Measurements from ENCODE around the gene ZFAND6.
"Not testable (repeated sequence)": the region's sequence is repeated elsewhere in the genome, so short reads cannot be mapped to it uniquely, and the experiment has no call there.

Gene ZFAND6

GRCh38 chr15:80058851-80059785, at the start of gene ZFAND6:
ZFAND6 (plus strand) TSS chr15:80059676; CDS start chr15:80120345, 60,669 bp downstream.
- ATAC-seq (peak; percentile 89), DNase-seq (peak; percentile 98)

- DNase-seq: no peak
- ATAC-seq: no peak
Measured at GRCh38 chr15:80010131-80010673, 49.3 kb upstream of the ZFAND6 start.

GRCh38 chr15:80011041-80011523, 48.4 kb upstream of the ZFAND6 start:
- not testable (repeated sequence) for DNase-seq

GRCh38 chr15:80011596-80011995, 47.9 kb upstream of the ZFAND6 start:
- DNase-seq (no peak), ATAC-seq (no peak)

More at GRCh38 chr15:80011041-80011523, 48.4 kb upstream of the ZFAND6 start:
- ATAC-seq: peak; percentile 52

GRCh38 chr15:80012060-80012726, 47.3 kb upstream of the ZFAND6 start:
- DNase-seq: no peak

GRCh38 chr15:80014186-80014585, 45.3 kb upstream of the ZFAND6 start:
- not testable (repeated sequence) for ATAC-seq, DNase-seq

More at GRCh38 chr15:80012060-80012726, 47.3 kb upstream of the ZFAND6 start:
- no peak for ATAC-seq

- DNase-seq: no peak
- no peak for ATAC-seq
Measured at GRCh38 chr15:80015156-80015555, 44.3 kb upstream of the ZFAND6 start.

- ATAC-seq, DNase-seq: not testable (repeated sequence)
Measured at GRCh38 chr15:80016506-80016905, 43.0 kb upstream of the ZFAND6 start.

- not testable (repeated sequence) for DNase-seq, ATAC-seq
Measured at GRCh38 chr15:80017139-80017538, 42.3 kb upstream of the ZFAND6 start.

- ATAC-seq (no peak), DNase-seq (no peak)
Measured at GRCh38 chr15:80019168-80019745, 40.2 kb upstream of the ZFAND6 start.

GRCh38 chr15:80020149-80020548, 39.3 kb upstream of the ZFAND6 start:
- not testable (repeated sequence) for DNase-seq, ATAC-seq

GRCh38 chr15:80020731-80021130, 38.7 kb upstream of the ZFAND6 start:
- ATAC-seq (peak; percentile 32), DNase-seq (no peak)

- ATAC-seq (no peak), DNase-seq (no peak)
Measured at GRCh38 chr15:80026310-80026709, 33.2 kb upstream of the ZFAND6 start.

GRCh38 chr15:80026754-80027153, 32.7 kb upstream of the ZFAND6 start:
- DNase-seq (no peak), ATAC-seq (no peak)

- ATAC-seq: no peak
- no peak for DNase-seq
Measured at GRCh38 chr15:80028937-80029336, 30.5 kb upstream of the ZFAND6 start.

GRCh38 chr15:80031841-80032240, 27.6 kb upstream of the ZFAND6 start:
- DNase-seq (no peak), ATAC-seq (peak; percentile 30)

- ATAC-seq (no peak), DNase-seq (no peak)
Measured at GRCh38 chr15:80034629-80035028, 24.8 kb upstream of the ZFAND6 start.

- ATAC-seq: no peak
- DNase-seq: no peak
Measured at GRCh38 chr15:80036071-80036470, 23.4 kb upstream of the ZFAND6 start.

- DNase-seq: no peak
- no peak for ATAC-seq
Measured at GRCh38 chr15:80041494-80042253, 17.8 kb upstream of the ZFAND6 start.

- no peak for ATAC-seq
- no peak for DNase-seq
Measured at GRCh38 chr15:80042568-80042967, 16.9 kb upstream of the ZFAND6 start.

- ATAC-seq: not testable (repeated sequence)
Measured at GRCh38 chr15:80045219-80045618, 14.3 kb upstream of the ZFAND6 start.

More at GRCh38 chr15:80045219-80045618, 14.3 kb upstream of the ZFAND6 start:
- not testable (repeated sequence) for DNase-seq

All from stimulated activated naive CD8-positive, alpha-beta T cell treated with anti-CD3 and anti-CD28 coated beads, Interleukin-15, Interleukin-2, amounts not matched to agents 100 U/mL and 50 U/mL, for 24 hours (primary cell).